ENCODE results near the gene PTPRS.

DNA sequence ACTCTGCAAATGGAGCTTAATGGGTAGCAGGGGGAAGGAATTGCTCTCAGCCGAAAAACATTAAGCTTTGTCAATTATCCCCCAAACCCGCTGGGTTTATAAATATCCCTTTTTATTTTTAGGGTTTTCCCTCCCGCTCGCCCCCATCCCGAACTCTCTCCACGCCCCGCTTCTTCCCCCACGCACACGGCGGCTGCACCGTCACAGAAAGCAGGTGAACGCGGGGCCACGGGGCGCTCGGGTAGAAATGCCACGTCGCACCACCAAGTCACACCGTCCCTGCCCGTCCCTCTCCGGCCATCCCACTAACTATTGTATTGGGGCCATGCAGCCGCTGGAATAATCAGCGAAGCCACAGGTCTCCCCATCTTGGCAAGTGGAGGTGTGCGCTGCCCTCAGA lies 3.5 kb downstream of the PTPRS start:
- no peak for TF ChIP-seq EP300 (IDR thresholded peaks at IDR 0.05; ENCODE audit: borderline replicate concordance in 1 of 2, low read depth in 2 of 2, low read length in 2 of 2)
- TF ChIP-seq PHF8 (conservative IDR thresholded peaks at IDR 0.05; ENCODE audit: low read depth, low read length), result no peak
- no peak for TF ChIP-seq POLR2AphosphoS5 (IDR thresholded peaks at IDR 0.05; ENCODE audit: low read depth, low read length)
- TF ChIP-seq CHD1 (IDR thresholded peaks at IDR 0.05; ENCODE audit: low read depth, low read length), result no peak
- TF ChIP-seq POLR2A (IDR thresholded peaks at IDR 0.05; ENCODE audit: control extremely low read depth in 1 of 2, low read depth in 2 of 2, low read length in 2 of 2), result no peak
- no peak for TF ChIP-seq TEAD4 (IDR thresholded peaks at IDR 0.05; ENCODE audit: low read depth, low read length)
- TF ChIP-seq, protein P1, sequence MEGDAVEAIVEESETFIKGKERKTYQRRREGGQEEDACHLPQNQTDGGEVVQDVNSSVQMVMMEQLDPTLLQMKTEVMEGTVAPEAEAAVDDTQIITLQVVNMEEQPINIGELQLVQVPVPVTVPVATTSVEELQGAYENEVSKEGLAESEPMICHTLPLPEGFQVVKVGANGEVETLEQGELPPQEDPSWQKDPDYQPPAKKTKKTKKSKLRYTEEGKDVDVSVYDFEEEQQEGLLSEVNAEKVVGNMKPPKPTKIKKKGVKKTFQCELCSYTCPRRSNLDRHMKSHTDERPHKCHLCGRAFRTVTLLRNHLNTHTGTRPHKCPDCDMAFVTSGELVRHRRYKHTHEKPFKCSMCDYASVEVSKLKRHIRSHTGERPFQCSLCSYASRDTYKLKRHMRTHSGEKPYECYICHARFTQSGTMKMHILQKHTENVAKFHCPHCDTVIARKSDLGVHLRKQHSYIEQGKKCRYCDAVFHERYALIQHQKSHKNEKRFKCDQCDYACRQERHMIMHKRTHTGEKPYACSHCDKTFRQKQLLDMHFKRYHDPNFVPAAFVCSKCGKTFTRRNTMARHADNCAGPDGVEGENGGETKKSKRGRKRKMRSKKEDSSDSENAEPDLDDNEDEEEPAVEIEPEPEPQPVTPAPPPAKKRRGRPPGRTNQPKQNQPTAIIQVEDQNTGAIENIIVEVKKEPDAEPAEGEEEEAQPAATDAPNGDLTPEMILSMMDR (IDR thresholded peaks at IDR 0.05; ENCODE audit: control extremely low read depth in 1 of 3, insufficient read depth in 1 of 3, low read depth in 1 of 3, low read length in 3 of 3), result no peak
- TF ChIP-seq TCF12 (IDR thresholded peaks at IDR 0.05; ENCODE audit: low read depth, low read length), result no peak
- no peak for TF ChIP-seq EZH2 (IDR thresholded peaks at IDR 0.05; ENCODE audit: low read depth, low read length, severe bottlenecking)
- TF ChIP-seq RFX5 (IDR thresholded peaks at IDR 0.05; ENCODE audit: borderline replicate concordance, low read depth, low read length), result no peak

All from H1 (cell line).